ENCODE measurements around the gene PASD1. TPM values are rescaled to one million over a fixed set of nuclear protein-coding genes. Genes with fewer than 3 reads are reported as not detected.
"Not testable (repeated sequence)": the region's sequence is repeated elsewhere in the genome, so short reads cannot be mapped to it uniquely, and the experiment has no call there.

The PASD1 gene
- total and polyA plus RNA-seq, 3 experiments from 2014 or later = not detected

DNA sequence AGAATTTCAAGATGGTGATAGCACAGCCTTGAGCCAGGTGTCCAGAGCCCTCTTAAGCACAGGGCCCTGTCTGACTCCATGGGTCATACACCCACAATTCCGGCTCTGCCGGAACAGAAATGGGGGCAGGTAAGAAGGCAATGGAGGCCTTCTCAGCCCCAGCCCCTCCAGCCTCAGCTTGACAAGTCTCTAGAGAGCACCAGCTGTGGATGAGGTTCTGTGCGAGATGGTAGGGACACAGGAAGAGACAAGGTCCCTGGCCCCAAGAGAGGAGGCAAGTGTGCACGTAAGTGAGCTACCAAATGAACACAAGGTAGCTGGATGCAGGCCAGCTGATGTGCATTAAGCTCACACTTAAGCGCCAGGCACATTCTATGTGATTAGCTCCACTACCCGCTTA lies 129.3 kb downstream of the PASD1 start:
- H3K9me3 Mint-ChIP-seq = peaks cover 0 to 2% (median 0%) of the 10 kb centered on the region in 5 donors
- ChIA-PET CTCF (no interaction called here), POLR2A (no interaction called here)
- H3K36me3 Mint-ChIP-seq = no peaks in the 10 kb centered on the region
- H3K4me1 ChIP-seq (ENCODE audit: insufficient read depth, low read length) = no peaks in the 10 kb centered on the region
- no peaks in the 10 kb centered on the region for H3K36me3 ChIP-seq (ENCODE audit: insufficient read depth, low read length)
- no peak for DNase-seq
- no peak overlapping the region for H3K27ac ChIP-seq (ENCODE audit: low read depth, low read length)
- H3K4me3 ChIP-seq (ENCODE audit: low read length) = no peak overlapping the region
- no peak overlapping the region for H3K4me3 Mint-ChIP-seq
- H3K27me3 ChIP-seq (ENCODE audit: insufficient read depth, low read length, poor library complexity, severe bottlenecking) = no peaks in the 10 kb centered on the region
- H3K9me3 ChIP-seq (ENCODE audit: low read length) = no peaks in the 10 kb centered on the region
- no peaks in the 10 kb centered on the region for H3K4me1 Mint-ChIP-seq
- peaks cover 10 to 13% of the 10 kb centered on the region in 2 donors for H3K27me3 Mint-ChIP-seq
- no peak overlapping the region for H3K27ac Mint-ChIP-seq

- H3K27me3 Mint-ChIP-seq = peaks cover 10 to 13% of the 10 kb centered on the region in 2 donors
- H3K27ac Mint-ChIP-seq = no peak overlapping the region
- Histone ChIP-seq H3K9me3 (ENCODE audit: low read length) (no peaks in the 10 kb centered on the region), H3K27ac (ENCODE audit: low read depth, low read length) (no peak overlapping the region), H3K36me3 (ENCODE audit: insufficient read depth, low read length) (no peaks in the 10 kb centered on the region), H3K27me3 (ENCODE audit: insufficient read depth, low read length, poor library complexity, severe bottlenecking) (no peaks in the 10 kb centered on the region), H3K4me1 (ENCODE audit: insufficient read depth, low read length) (no peaks in the 10 kb centered on the region), H3K4me3 (ENCODE audit: low read length) (no peak overlapping the region)
- no peaks in the 10 kb centered on the region for H3K4me1 Mint-ChIP-seq
- peaks cover 0 to 2% (median 0%) of the 10 kb centered on the region in 5 donors for H3K9me3 Mint-ChIP-seq
- H3K36me3 Mint-ChIP-seq = no peaks in the 10 kb centered on the region
- no peak for DNase-seq
- POLR2A ChIA-PET = no interaction called here
- no peak overlapping the region for H3K4me3 Mint-ChIP-seq
- CTCF ChIA-PET = no interaction called here
These were observed 130.6 kb downstream of the PASD1 start for GRCh38 chrX:151694121-151694520.

GRCh38 chrX:151694661-151695582 lies 131.4 kb downstream of the PASD1 start, which contains the start of gene PRRG3:
Gene PRRG3 (plus strand): TSS chrX:151695458. CDS start chrX:151698815, 3,357 bp downstream.
- POLR2A ChIA-PET = no interaction called here
- no peaks in the 10 kb centered on the region for H3K4me1 Mint-ChIP-seq
- peaks cover 12 to 13% of the 10 kb centered on the region in 2 donors for H3K27me3 Mint-ChIP-seq
- no peak for DNase-seq
- Histone ChIP-seq H3K4me1 (ENCODE audit: insufficient read depth, low read length) (no peaks in the 10 kb centered on the region), H3K9me3 (ENCODE audit: low read length) (no peaks in the 10 kb centered on the region), H3K27me3 (ENCODE audit: insufficient read depth, low read length, poor library complexity, severe bottlenecking) (no peaks in the 10 kb centered on the region), H3K27ac (ENCODE audit: low read depth, low read length) (no peak within 1 kb of the TSS), H3K4me3 (ENCODE audit: low read length) (no peak within 1 kb of the TSS), H3K36me3 (ENCODE audit: insufficient read depth, low read length) (no peaks in the 10 kb centered on the region)
- H3K9me3 Mint-ChIP-seq = peaks cover 0 to 2% (median 0%) of the 10 kb centered on the region in 5 donors
- H3K4me3 Mint-ChIP-seq = no peak within 1 kb of the TSS
- H3K36me3 Mint-ChIP-seq = no peaks in the 10 kb centered on the region
- H3K27ac Mint-ChIP-seq = no peak within 1 kb of the TSS
- CTCF ChIA-PET = no interaction called here

- H3K36me3 ChIP-seq (ENCODE audit: insufficient read depth, low read length) = no peaks in the 10 kb centered on the region
- no peak overlapping the region for H3K27ac ChIP-seq (ENCODE audit: low read depth, low read length)
- no peaks in the 10 kb centered on the region for H3K36me3 Mint-ChIP-seq
- DNase-seq = no peak
- H3K4me3 ChIP-seq (ENCODE audit: low read length) = no peak overlapping the region
- H3K27ac Mint-ChIP-seq = no peak overlapping the region
- POLR2A ChIA-PET = no interaction called here
- H3K9me3 ChIP-seq (ENCODE audit: low read length) = no peaks in the 10 kb centered on the region
- no peaks in the 10 kb centered on the region for H3K27me3 ChIP-seq (ENCODE audit: insufficient read depth, low read length, poor library complexity, severe bottlenecking)
- peaks cover 12 to 13% of the 10 kb centered on the region in 2 donors for H3K27me3 Mint-ChIP-seq
- no peaks in the 10 kb centered on the region for H3K4me1 Mint-ChIP-seq
- H3K9me3 Mint-ChIP-seq = peaks cover 0 to 2% (median 0%) of the 10 kb centered on the region in 5 donors
- H3K4me3 Mint-ChIP-seq = no peak overlapping the region
- CTCF ChIA-PET = no interaction called here
- H3K4me1 ChIP-seq (ENCODE audit: insufficient read depth, low read length) = no peaks in the 10 kb centered on the region
These were observed 132.3 kb downstream of the PASD1 start for GRCh38 chrX:151695583-151696340.

DNA sequence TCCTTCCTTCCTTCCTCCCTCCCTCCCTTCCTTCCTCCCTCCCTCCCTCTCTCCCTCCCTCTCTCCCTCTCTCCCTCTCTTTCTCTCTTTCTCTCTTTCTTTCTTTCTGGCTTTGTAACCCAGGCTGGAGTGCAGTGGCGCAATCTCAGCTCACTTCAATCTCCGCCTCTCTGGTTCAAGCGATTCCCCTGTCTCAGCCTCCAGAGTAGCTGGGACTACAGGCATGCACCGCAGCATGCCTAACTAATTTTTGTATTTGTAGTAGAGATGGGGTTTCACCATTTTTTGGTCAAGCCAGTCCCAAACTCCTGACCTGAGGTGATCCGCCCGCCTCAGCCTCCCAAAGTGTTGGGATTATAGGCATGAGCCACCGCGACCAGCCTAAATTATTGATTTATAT lies 133.6 kb downstream of the PASD1 start:
- CTCF ChIA-PET; H3K4me3 ChIP-seq (ENCODE audit: low read length); H3K36me3 Mint-ChIP-seq; H3K4me1 ChIP-seq (ENCODE audit: insufficient read depth, low read length); H3K9me3 ChIP-seq (ENCODE audit: low read length); H3K9me3 Mint-ChIP-seq; H3K27me3 ChIP-seq (ENCODE audit: insufficient read depth, low read length, poor library complexity, severe bottlenecking); DNase-seq; H3K36me3 ChIP-seq (ENCODE audit: insufficient read depth, low read length); H3K4me3 Mint-ChIP-seq; H3K4me1 Mint-ChIP-seq; H3K27ac ChIP-seq (ENCODE audit: low read depth, low read length); POLR2A ChIA-PET: not testable (repeated sequence)
- Mint-ChIP-seq H3K27ac (peak overlapping the region in 1 of 8 donors; percentile 81), H3K27me3 (peaks cover 13 to 16% of the 10 kb centered on the region in 2 donors)

GRCh38 chrX:151697522-151697921 lies 134.0 kb downstream of the PASD1 start:
- no peaks in the 10 kb centered on the region for H3K9me3 ChIP-seq (ENCODE audit: low read length)
- no peak overlapping the region for H3K4me3 ChIP-seq (ENCODE audit: low read length)
- H3K27me3 ChIP-seq (ENCODE audit: insufficient read depth, low read length, poor library complexity, severe bottlenecking) = no peaks in the 10 kb centered on the region
- Mint-ChIP-seq H3K4me1 (no peaks in the 10 kb centered on the region), H3K36me3 (no peaks in the 10 kb centered on the region), H3K27me3 (peaks cover 13 to 19% of the 10 kb centered on the region in 2 donors), H3K27ac (no peak overlapping the region), H3K4me3 (no peak overlapping the region), H3K9me3 (peaks cover 0 to 2% (median 0%) of the 10 kb centered on the region in 5 donors)
- ChIA-PET POLR2A (no interaction called here), CTCF (no interaction called here)
- no peaks in the 10 kb centered on the region for H3K36me3 ChIP-seq (ENCODE audit: insufficient read depth, low read length)
- no peaks in the 10 kb centered on the region for H3K4me1 ChIP-seq (ENCODE audit: insufficient read depth, low read length)
- DNase-seq = no peak
- no peak overlapping the region for H3K27ac ChIP-seq (ENCODE audit: low read depth, low read length)

DNA sequence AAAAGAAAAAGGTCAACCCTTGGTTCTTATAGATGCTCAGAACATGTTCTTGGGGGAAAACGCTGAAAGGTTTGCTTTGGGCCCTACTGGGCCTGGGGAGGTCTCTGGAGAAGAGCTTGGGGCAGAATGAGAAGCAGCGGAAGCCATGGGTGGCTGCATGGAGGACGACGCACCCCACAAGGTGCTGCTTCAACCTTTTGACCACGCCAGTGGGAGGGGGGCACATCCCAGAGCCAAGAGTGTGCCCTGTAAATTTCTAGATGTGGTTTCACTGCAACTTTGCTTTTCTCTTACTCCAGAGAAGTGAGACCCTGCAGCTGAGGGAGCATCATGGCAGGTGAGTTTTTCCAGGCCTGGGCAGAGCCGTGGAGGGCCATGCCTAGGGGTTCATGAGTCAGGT lies 135.0 kb downstream of the PASD1 start:
- H3K27ac ChIP-seq (ENCODE audit: low read depth, low read length) = no peak overlapping the region
- no peaks in the 10 kb centered on the region for H3K27me3 ChIP-seq (ENCODE audit: insufficient read depth, low read length, poor library complexity, severe bottlenecking)
- Mint-ChIP-seq H3K4me1 (no peaks in the 10 kb centered on the region), H3K36me3 (no peaks in the 10 kb centered on the region), H3K27ac (no peak overlapping the region), H3K27me3 (peaks cover 10 to 19% of the 10 kb centered on the region in 2 donors), H3K9me3 (peaks cover 0 to 2% (median 0%) of the 10 kb centered on the region in 5 donors), H3K4me3 (no peak overlapping the region)
- H3K4me3 ChIP-seq (ENCODE audit: low read length) = no peak overlapping the region
- ChIA-PET CTCF (no interaction called here), POLR2A (no interaction called here)
- H3K9me3 ChIP-seq (ENCODE audit: low read length) = no peaks in the 10 kb centered on the region
- DNase-seq = no peak
- no peaks in the 10 kb centered on the region for H3K36me3 ChIP-seq (ENCODE audit: insufficient read depth, low read length)
- no peaks in the 10 kb centered on the region for H3K4me1 ChIP-seq (ENCODE audit: insufficient read depth, low read length)

DNA sequence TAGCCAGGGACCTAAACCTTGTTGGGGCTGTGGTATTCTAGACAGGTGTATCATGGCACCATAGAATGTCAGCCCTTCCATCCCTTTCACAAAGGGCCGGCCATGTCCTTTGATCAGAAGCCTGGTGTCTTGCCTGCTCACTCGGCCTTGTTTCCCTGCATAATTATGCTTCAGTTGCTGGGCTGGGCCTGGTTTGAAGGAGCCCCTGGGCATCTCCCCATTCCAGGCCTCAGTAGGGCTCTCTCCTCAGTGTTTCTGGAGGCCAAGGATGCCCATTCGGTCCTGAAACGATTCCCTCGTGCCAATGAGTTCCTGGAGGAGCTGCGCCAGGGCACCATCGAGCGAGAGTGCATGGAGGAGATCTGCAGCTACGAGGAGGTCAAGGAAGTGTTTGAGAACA lies 136.3 kb downstream of the PASD1 start:
- Mint-ChIP-seq H3K36me3 (no peaks in the 10 kb centered on the region), H3K4me3 (no peak overlapping the region)

More for the DNA sequence above, 136.3 kb downstream of the PASD1 start:
- Mint-ChIP-seq H3K27me3 (peaks cover 7 to 17% of the 10 kb centered on the region in 2 donors), H3K4me1 (no peaks in the 10 kb centered on the region), H3K9me3 (peaks cover 0 to 2% (median 0%) of the 10 kb centered on the region in 5 donors), H3K27ac (no peak overlapping the region)
- ChIA-PET POLR2A (no interaction called here), CTCF (no interaction called here)
- no peaks in the 10 kb centered on the region for H3K36me3 ChIP-seq (ENCODE audit: insufficient read depth, low read length)
- H3K4me1 ChIP-seq (ENCODE audit: insufficient read depth, low read length) = no peaks in the 10 kb centered on the region
- no peak for DNase-seq
- H3K9me3 ChIP-seq (ENCODE audit: low read length) = no peaks in the 10 kb centered on the region
- H3K27me3 ChIP-seq (ENCODE audit: insufficient read depth, low read length, poor library complexity, severe bottlenecking) = no peaks in the 10 kb centered on the region
- H3K4me3 ChIP-seq (ENCODE audit: low read length) = no peak overlapping the region
- no peak overlapping the region for H3K27ac ChIP-seq (ENCODE audit: low read depth, low read length)
